ENCODE data around the gene SHB.
"Not testable (repeated sequence)": the region's sequence is repeated elsewhere in the genome, so short reads cannot be mapped to it uniquely, and the experiment has no call there.

SHB gene

GRCh38 chr9:37965676-37966345 lies 103.2 kb downstream of the SHB start:
- DNase-seq: not testable (repeated sequence)

GRCh38 chr9:37965116-37965515 lies 103.9 kb downstream of the SHB start:
- DNase-seq: no peak

GRCh38 chr9:37964740-37965081 lies 104.3 kb downstream of the SHB start:
- DNase-seq: no peak

GRCh38 chr9:37963936-37964739 lies 104.9 kb downstream of the SHB start:
- DNase-seq: no peak

GRCh38 chr9:37961351-37961750 lies 107.7 kb downstream of the SHB start:
- no peak for DNase-seq

GRCh38 chr9:37960631-37961030 lies 108.4 kb downstream of the SHB start:
- no peak for DNase-seq

GRCh38 chr9:37959976-37960375 lies 109.1 kb downstream of the SHB start:
- DNase-seq: no peak

GRCh38 chr9:37958154-37958553 lies 110.9 kb downstream of the SHB start:
- no peak for DNase-seq

- DNase-seq: no peak
Measured at GRCh38 chr9:37957664-37957953, 111.4 kb downstream of the SHB start.

- no peak for DNase-seq
Measured at GRCh38 chr9:37956904-37957663, 111.9 kb downstream of the SHB start.

GRCh38 chr9:37956423-37956820 lies 112.6 kb downstream of the SHB start:
- DNase-seq: no peak

GRCh38 chr9:37955781-37956422 lies 113.1 kb downstream of the SHB start:
- DNase-seq: no peak

GRCh38 chr9:37954581-37954981 lies 114.4 kb downstream of the SHB start:
- DNase-seq: no peak

- DNase-seq: no peak
Measured at GRCh38 chr9:37953775-37954437, 115.1 kb downstream of the SHB start.

GRCh38 chr9:37953206-37953774 lies 115.7 kb downstream of the SHB start:
- DNase-seq: no peak

GRCh38 chr9:37952731-37953130 lies 116.3 kb downstream of the SHB start:
- no peak for DNase-seq

- no peak for DNase-seq
Measured at GRCh38 chr9:37951671-37952449, 117.2 kb downstream of the SHB start.

GRCh38 chr9:37950561-37950960 lies 118.5 kb downstream of the SHB start:
- no peak for DNase-seq

GRCh38 chr9:37949576-37949975 lies 119.5 kb downstream of the SHB start:
- no peak for DNase-seq

- DNase-seq: no peak
Measured at GRCh38 chr9:37948417-37948980, 120.5 kb downstream of the SHB start.

- DNase-seq: no peak
Measured at GRCh38 chr9:37947977-37948376, 121.0 kb downstream of the SHB start.

- no peak for DNase-seq
Measured at GRCh38 chr9:37947471-37947870, 121.6 kb downstream of the SHB start.
